HepG2 (cell line): ENCODE results near the gene MYO5A. TPM values are rescaled to one million over a fixed set of nuclear protein-coding genes. Genes with fewer than 3 reads are reported as not detected.

Experiments used
- ATAC-seq: fragments of 200-7000 bp; cut with Tn5 transposase; 3 replicates; pipeline ENCODE4 v1.9.1; 2020; ENCODE audit warnings: mild to moderate bottlenecking, moderate library complexity
- BruUV-seq: library from RNA; stranded (reverse); fragments of 400-500 nt; replicated peaks from 2 replicates; lab custom pipeline; 2021; lab: Mats Ljungman, UMichigan
- CTCF ChIA-PET: fragments of 300-600 bp; formaldehyde crosslinking; extraction: SDS; loops from one replicate; lab custom pipeline; 2021; ENCODE audit warnings: low total read pairs, inconsistent platforms, low intra/inter-chr PET ratio; lab: Yijun Ruan, JAX
- POLR2A ChIA-PET: fragments of 350-600 bp; sonication (Branson Sonifier 250); formaldehyde crosslinking; loops from one replicate; lab custom pipeline; 2020; ENCODE audit warnings: antibody characterized with exemption, inconsistent platforms; lab: Yijun Ruan, JAX
- DNase-seq: peaks from one replicate; pipeline ENCODE4 v3.0.0-alpha.2; 2015; ENCODE audit warnings: low spot score
- FAIRE-seq: peaks from 3 replicates; lab custom pipeline; 2011; peaks lifted over from hg19 to GRCh38; lab: Jason Lieb, UNC
- H2AFZ ChIP-seq: one replicate; pipeline ENCODE4 v1.6.1; 2011; ENCODE audit warnings: low read length, inconsistent platforms
- H3K27ac ChIP-seq: fragments of 300-600 bp; 3 replicates; pipeline ENCODE4 v1.8.0; 2011; ENCODE audit warnings: mixed run types, mild to moderate bottlenecking, mixed read lengths, low read length, inconsistent platforms; ENCODE audit not compliant: insufficient read depth; ENCODE audit errors: extremely low read length
- H3K27me3 ChIP-seq, 2 experiments: fragments of 200-600 bp in 1 of 2; 2 replicates in 1 of 2; 3 replicates in 1 of 2; pipeline versions ENCODE4 v1.6.0 to v1.8.0; 2011; ENCODE audit warnings: low read length in 2 of 2, mild to moderate bottlenecking in 2 of 2, moderate library complexity in 2 of 2, inconsistent platforms in 1 of 2; ENCODE audit not compliant: insufficient read depth in 2 of 2, control insufficient read depth in 1 of 2
- H3K36me3 ChIP-seq, 2 experiments: fragments of 200-600 bp in 1 of 2; replicated peaks in 1 of 2; 2 replicates in 1 of 2; 3 replicates in 1 of 2; pipeline versions ENCODE4 v1.5.1 to v1.8.0; 2011; ENCODE audit warnings: low read length in 2 of 2, inconsistent platforms in 1 of 2; ENCODE audit not compliant: insufficient read depth in 2 of 2, control insufficient read depth in 1 of 2
- H3K4me1 ChIP-seq: 2 replicates; pipeline ENCODE4 v1.5.1; 2012; ENCODE audit warnings: low read length, inconsistent platforms; ENCODE audit not compliant: insufficient read depth
- H3K4me2 ChIP-seq: 2 replicates; pipeline ENCODE4 v1.6.0; 2011; ENCODE audit warnings: low read depth, low read length, inconsistent platforms
- H3K4me3 ChIP-seq, 3 experiments: fragments of 200-600 bp in 1 of 3; sonication (generic), shearing (Covaris generic) in 1 of 3; replicated peaks in 1 of 3; 2 replicates each; pipeline ENCODE4 v1.5.1; 2011 to 2016; ENCODE audit warnings: low read length in 3 of 3, inconsistent platforms in 2 of 3, low read depth in 2 of 3, mild to moderate bottlenecking in 2 of 3, control low read depth in 1 of 3, mixed read lengths in 1 of 3; ENCODE audit not compliant: insufficient read depth in 1 of 3
- H3K79me2 ChIP-seq: one replicate; pipeline ENCODE4 v1.6.1; 2011; ENCODE audit warnings: low read length, inconsistent platforms; ENCODE audit not compliant: insufficient read depth
- H3K9ac ChIP-seq: 2 replicates; pipeline ENCODE4 v1.6.0; 2011; ENCODE audit warnings: mild to moderate bottlenecking, low read depth, low read length, inconsistent platforms; ENCODE audit not compliant: insufficient read depth
- H3K9me3 ChIP-seq: 2 replicates; pipeline ENCODE4 v1.5.1; 2012; ENCODE audit warnings: mild to moderate bottlenecking, low read length
- H4K20me1 ChIP-seq: 2 replicates; pipeline ENCODE4 v1.6.0; 2011; ENCODE audit warnings: inconsistent platforms, mild to moderate bottlenecking, low read length, moderate library complexity; ENCODE audit not compliant: insufficient read depth
- ERF ChIP-seq: IDR thresholded peaks from 2 replicates; pipeline ENCODE4 v1.6.1; 2018; ENCODE audit warnings: missing biosample characterization, missing genetic modification reagents
- MAFF ChIP-seq: IDR thresholded peaks from 2 replicates; pipeline ENCODE4 v1.6.1; 2011; ENCODE audit warnings: low read depth, low read length, improper control_type of control experiment
- NCOA5 ChIP-seq: sonication (generic); formaldehyde crosslinking; IDR thresholded peaks from 2 replicates; pipeline ENCODE4 v1.4.0; 2020; ENCODE audit warnings: missing genetic modification reagents
- SMYD3 ChIP-seq: sonication (generic); formaldehyde crosslinking; IDR thresholded peaks from 2 replicates; pipeline ENCODE4 v1.8.1; 2023; ENCODE audit warnings: mild to moderate bottlenecking, missing genetic modification reagents
- TEF ChIP-seq: sonication (generic); formaldehyde crosslinking; IDR thresholded peaks from 2 replicates; pipeline ENCODE4 v1.5.0; 2020; ENCODE audit warnings: missing genetic modification reagents
- XBP1 ChIP-seq: sonication (generic); formaldehyde crosslinking; IDR thresholded peaks from 2 replicates; pipeline ENCODE4 v1.5.0; 2020; ENCODE audit warnings: missing genetic modification reagents
- ZNF101 ChIP-seq: sonication (generic); formaldehyde crosslinking; IDR thresholded peaks from 2 replicates; pipeline ENCODE4 v1.4.0; 2020; ENCODE audit warnings: mild to moderate bottlenecking, low read depth, missing genetic modification reagents, borderline replicate concordance
- ZNF18 ChIP-seq: sonication (generic); formaldehyde crosslinking; IDR thresholded peaks from 2 replicates; pipeline ENCODE4 v1.8.0; 2022; ENCODE audit warnings: mild to moderate bottlenecking, missing genetic modification reagents; ENCODE audit not compliant: insufficient replicate concordance
- ZNF326 ChIP-seq: sonication (generic); formaldehyde crosslinking; IDR thresholded peaks from 2 replicates; pipeline ENCODE4 v1.4.0; 2020; ENCODE audit warnings: missing genetic modification reagents, borderline replicate concordance
- ZNF7 ChIP-seq: IDR thresholded peaks from 2 replicates; pipeline ENCODE4 v1.6.1; 2016; ENCODE audit warnings: missing biosample characterization, missing genetic modification reagents
- WGBS: methylation state at CpG from one replicate; pipeline ENCODE4 v1.1.6; 2017; ENCODE audit warnings: low lambda C conversion rate; 5-methylcytosine and 5-hydroxymethylcytosine counted together
- in situ Hi-C: cut with HindIII; loops from 2 replicates; pipeline ENCODE4 v1.10.0; 2017; ENCODE audit warnings: low pct_unique_long_range_greater_than_20kb; ENCODE audit not compliant: extremely low pct_ligation_motif_present
- intact Hi-C: fragments of 100-400 bp; cut with micrococcal nuclease; formaldehyde crosslinking; loops from one replicate; pipeline ENCODE4 v1.10.0; 2022; ENCODE audit not compliant: unreplicated experiment
- polyA plus RNA-seq, 8 experiments: library from polyadenylated mRNA; depleted of rRNA in 3 of 8; stranded (reverse) in 7 of 8; unstranded in 1 of 8; fragments of >200 nt; fragmentation: Illumina TruSeq in 4 of 8; extraction: Trizol in 4 of 8; gene quantifications; 2 replicates each; pipeline versions ENCODE4 v1.2.1 to v1.2.3, GENCODE V29; 2011 to 2016; ENCODE audit warnings: low read depth in 4 of 8, missing spikeins in 1 of 8, mixed read lengths in 1 of 8; ENCODE audit not compliant: insufficient read depth in 1 of 8
- total RNA-seq, 5 experiments: library from RNA; depleted of rRNA; stranded (reverse); fragments of >200 nt; fragmentation: Illumina TruSeq; extraction: Trizol; gene quantifications; 2 replicates each; pipeline ENCODE4 v1.2.3, GENCODE V29; 2016; ENCODE audit warnings: low read depth in 1 of 5

The MYO5A gene
- total and polyA plus RNA-seq, 2 of the 13 experiments (the other 11 are each of a cell fraction or from before 2014, with no cell fraction given) = 2.8 to 4.8 TPM

GRCh38 chr15:52283281-52283680, 245.4 kb downstream of the MYO5A start:
- ATAC-seq (no peak), DNase-seq (no peak), FAIRE-seq (no peak)
- WGBS = 95% methylated on average over 6 of the region's 6 CpGs
- Histone ChIP-seq H4K20me1 (no peaks in the 10 kb centered on the region), H3K27ac (no peak overlapping the region), H3K4me1 (peaks cover 55% of the 10 kb centered on the region), H3K36me3 (peaks cover 4 to 18% of the 10 kb centered on the region in 2 experiments; a peak in 4 of 5 replicates), H3K4me2 (no peak overlapping the region), H3K27me3 (no peaks in the 10 kb centered on the region), H3K79me2 (peaks cover 9% of the 10 kb centered on the region), H2AFZ (no peak overlapping the region), H3K4me3 (no peak overlapping the region), H3K9me3 (no peaks in the 10 kb centered on the region), H3K9ac (no peak overlapping the region)
- 0 out of 2 replicates have a peak, but pooled peaks have one; percentile 5 for TF ChIP-seq MAFF
- no peak for TF ChIP-seq NCOA5 (CRISPR knock-in tag)
- CTCF ChIA-PET = no interaction called here
- in situ Hi-C loops (no loop called here), intact Hi-C loops (no loop called here)
- POLR2A ChIA-PET = no interaction called here
- no TSS peak for BruUV-seq

GRCh38 chr15:52282418-52282817, 246.3 kb downstream of the MYO5A start:
- H3K36me3 ChIP-seq = peaks cover 7 to 27% of the 10 kb centered on the region in 2 experiments; a peak in 4 of 5 replicates
- ChIA-PET CTCF (no interaction called here), POLR2A (no interaction called here)
- no peak for FAIRE-seq
- H3K4me2 ChIP-seq = no peak overlapping the region
- intact Hi-C loops = no loop called here
- peaks cover 9% of the 10 kb centered on the region for H3K79me2 ChIP-seq
- in situ Hi-C loops = no loop called here
- no peaks in the 10 kb centered on the region for H3K9me3 ChIP-seq
- 98% methylated on average over 13 of the region's 14 CpGs for WGBS
- TF ChIP-seq XBP1 (CRISPR knock-in tag) = no peak
- TF ChIP-seq TEF (CRISPR knock-in tag) = no peak
- no peak for TF ChIP-seq ERF (CRISPR knock-in tag)
- TF ChIP-seq SMYD3 (CRISPR knock-in tag) = no peak
- TF ChIP-seq ZNF326 (CRISPR knock-in tag) = no peak
- TF ChIP-seq ZNF101 (CRISPR knock-in tag) = no peak
- TF ChIP-seq ZNF7 (CRISPR knock-in tag) = no peak
- TF ChIP-seq ZNF18 (CRISPR knock-in tag) = no peak
- H2AFZ ChIP-seq = no peak overlapping the region
- H4K20me1 ChIP-seq = no peaks in the 10 kb centered on the region
- H3K27me3 ChIP-seq = no peaks in the 10 kb centered on the region
- H3K4me1 ChIP-seq = peaks cover 48% of the 10 kb centered on the region
- H3K4me3 ChIP-seq = no peak overlapping the region
- ATAC-seq = no peak
- peak overlapping the region; percentile 75 for H3K27ac ChIP-seq
- no peak overlapping the region for H3K9ac ChIP-seq
- no peak for DNase-seq
- BruUV-seq = no TSS peak
